OCI-LY7 (cell line): ENCODE results near the gene DLGAP1.

ENCODE experiments used
- EZH2phosphoT487 ChIP-seq: fragments of 200-600 bp; sonication (generic); IDR thresholded peaks from 2 replicates; pipeline ENCODE4 v1.6.1; 2018; ENCODE audit warnings: low read depth, borderline replicate concordance, mild to moderate bottlenecking, mixed run types, antibody characterized with exemption, low read length, moderate library complexity, mixed read lengths
- TF ChIP-seq, protein P1 (sequence below): fragments of 200-600 bp; sonication (generic); conservative IDR thresholded peaks from 2 replicates; pipeline ENCODE4 v1.5.1; 2014; ENCODE audit warnings: mild to moderate bottlenecking, antibody characterized with exemption, low read length, moderate library complexity, mixed read lengths

DNA sequence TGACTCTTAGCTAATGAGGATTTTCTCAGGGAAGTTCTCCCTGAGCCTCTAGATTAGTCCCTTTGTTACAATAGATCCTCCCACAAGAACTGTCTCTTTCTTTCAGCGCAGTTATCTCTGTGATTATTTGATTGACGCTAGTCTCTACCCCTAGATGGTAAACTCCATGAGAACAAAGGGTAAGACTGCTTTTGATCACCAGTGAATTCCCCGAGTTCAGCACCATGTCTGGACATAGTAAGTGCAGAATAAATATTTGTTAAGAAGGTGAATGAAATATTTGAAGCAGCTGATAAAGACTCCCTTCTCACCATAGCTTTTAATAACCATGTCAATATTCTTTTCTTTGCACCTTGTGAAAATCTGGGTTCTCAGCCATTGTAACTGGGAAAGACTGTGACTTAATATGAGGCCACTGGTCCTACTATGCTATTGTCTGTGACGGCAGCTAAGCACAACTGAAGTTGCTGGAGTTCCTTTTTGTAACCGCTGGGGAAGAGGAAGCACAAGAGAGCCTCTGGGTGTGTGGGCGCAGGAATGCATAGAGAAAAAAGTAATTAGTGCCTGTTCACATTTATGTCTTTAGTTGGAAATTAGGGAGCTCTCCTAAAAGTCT lies 790.4 kb downstream of the DLGAP1 start:
- TF ChIP-seq, protein P1, sequence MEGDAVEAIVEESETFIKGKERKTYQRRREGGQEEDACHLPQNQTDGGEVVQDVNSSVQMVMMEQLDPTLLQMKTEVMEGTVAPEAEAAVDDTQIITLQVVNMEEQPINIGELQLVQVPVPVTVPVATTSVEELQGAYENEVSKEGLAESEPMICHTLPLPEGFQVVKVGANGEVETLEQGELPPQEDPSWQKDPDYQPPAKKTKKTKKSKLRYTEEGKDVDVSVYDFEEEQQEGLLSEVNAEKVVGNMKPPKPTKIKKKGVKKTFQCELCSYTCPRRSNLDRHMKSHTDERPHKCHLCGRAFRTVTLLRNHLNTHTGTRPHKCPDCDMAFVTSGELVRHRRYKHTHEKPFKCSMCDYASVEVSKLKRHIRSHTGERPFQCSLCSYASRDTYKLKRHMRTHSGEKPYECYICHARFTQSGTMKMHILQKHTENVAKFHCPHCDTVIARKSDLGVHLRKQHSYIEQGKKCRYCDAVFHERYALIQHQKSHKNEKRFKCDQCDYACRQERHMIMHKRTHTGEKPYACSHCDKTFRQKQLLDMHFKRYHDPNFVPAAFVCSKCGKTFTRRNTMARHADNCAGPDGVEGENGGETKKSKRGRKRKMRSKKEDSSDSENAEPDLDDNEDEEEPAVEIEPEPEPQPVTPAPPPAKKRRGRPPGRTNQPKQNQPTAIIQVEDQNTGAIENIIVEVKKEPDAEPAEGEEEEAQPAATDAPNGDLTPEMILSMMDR = peak; percentile 30; the same call in 1 of the 2 replicates
- TF ChIP-seq EZH2phosphoT487 = no peak
